SK-N-SH (cell line): ENCODE data around the gene KYAT1. TPM values are rescaled to one million over a fixed set of nuclear protein-coding genes. Genes with fewer than 3 reads are reported as not detected.

Source experiments
- CTCF ChIA-PET: fragments of 300-600, 350-600 bp; formaldehyde crosslinking; extraction: SDS; loops from one replicate; lab custom pipeline; 2021; lab: Yijun Ruan, JAX
- POLR2A ChIA-PET: fragments of 350-600 bp; sonication (Branson Sonifier 250); formaldehyde crosslinking; extraction: SDS; loops from one replicate; lab custom pipeline; 2020; ENCODE audit warnings: antibody characterized with exemption, inconsistent platforms; lab: Yijun Ruan, JAX
- DNase-seq: peaks from one replicate; pipeline ENCODE4 v3.0.0; 2012
- H2AFZ ChIP-seq: fragments of 200-600 bp; sonication (generic); 2 replicates; pipeline ENCODE4 v1.8.1; 2016; ENCODE audit warnings: antibody characterized with exemption, mild to moderate bottlenecking, low read depth
- H3F3A ChIP-seq: fragments of 200-600 bp; sonication (generic); replicated peaks from 2 replicates; pipeline ENCODE3; 2016; ENCODE audit warnings: antibody characterized with exemption, mild to moderate bottlenecking; ENCODE audit not compliant: insufficient read depth
- H3K27ac ChIP-seq, 2 experiments: fragments of 200-500 bp in 1 of 2; fragments of 200-600 bp in 1 of 2; sonication (Bioruptor generic) in 1 of 2; sonication (generic), shearing (Covaris generic) in 1 of 2; 2 replicates each; pipeline versions ENCODE4 v1.5.1 to v1.6.1; 2014 to 2016; ENCODE audit warnings: low read depth in 2 of 2, inconsistent platforms in 1 of 2, low read length in 1 of 2, mild to moderate bottlenecking in 1 of 2, mixed read lengths in 1 of 2
- H3K27me3 ChIP-seq: fragments of 200-600 bp; sonication (generic), shearing (Covaris generic); 2 replicates; pipeline ENCODE4 v1.6.1; 2016; ENCODE audit warnings: mixed run types; ENCODE audit not compliant: insufficient read depth
- H3K36me3 ChIP-seq, 2 experiments: fragments of 200-500 bp in 1 of 2; fragments of 200-600 bp in 1 of 2; sonication (Bioruptor generic) in 1 of 2; sonication (generic) in 1 of 2; replicated peaks in 1 of 2; 2 replicates each; pipeline versions ENCODE3 to v1.5.1; 2014 to 2016; ENCODE audit warnings: low read length in 1 of 2, mild to moderate bottlenecking in 1 of 2; ENCODE audit not compliant: insufficient read depth in 2 of 2, control insufficient read depth in 1 of 2
- H3K4me1 ChIP-seq, 2 experiments: fragments of 200-500 bp in 1 of 2; fragments of 200-600 bp in 1 of 2; sonication (Bioruptor generic) in 1 of 2; sonication (generic), shearing (Covaris generic) in 1 of 2; 2 replicates each; pipeline versions ENCODE4 v1.5.1 to v1.6.1; 2014 to 2016; ENCODE audit warnings: low read depth in 1 of 2, low read length in 1 of 2, mixed run types in 1 of 2; ENCODE audit not compliant: insufficient read depth in 2 of 2, control insufficient read depth in 1 of 2
- H3K4me2 ChIP-seq: fragments of 200-600 bp; sonication (generic), shearing (Covaris generic); 2 replicates; pipeline ENCODE4 v1.6.1; 2017; ENCODE audit warnings: mixed run types
- H3K4me3 ChIP-seq, 2 experiments: fragments of 200-500 bp in 1 of 2; fragments of 200-600 bp in 1 of 2; sonication (Bioruptor generic) in 1 of 2; sonication (generic), shearing (Covaris generic) in 1 of 2; 2 replicates each; pipeline versions ENCODE4 v1.5.1 to v1.8.1; 2014 to 2016; ENCODE audit warnings: low read depth in 2 of 2, inconsistent platforms in 1 of 2, low read length in 1 of 2, mild to moderate bottlenecking in 1 of 2, mixed read lengths in 1 of 2, moderate library complexity in 1 of 2
- H3K79me2 ChIP-seq: fragments of 200-600 bp; sonication (generic); 2 replicates; pipeline ENCODE4 v1.8.1; 2017; ENCODE audit warnings: mild to moderate bottlenecking; ENCODE audit not compliant: insufficient read depth
- H3K9ac ChIP-seq: fragments of 200-600 bp; sonication (generic); 2 replicates; pipeline ENCODE4 v1.6.1; 2017; ENCODE audit warnings: mixed run types
- H3K9me2 ChIP-seq: fragments of 200-600 bp; sonication (generic); 2 replicates; pipeline ENCODE4 v1.6.1; 2017; ENCODE audit warnings: mixed run types
- H3K9me3 ChIP-seq: fragments of 200-600 bp; sonication (generic); 2 replicates; pipeline ENCODE4 v1.6.1; 2017; ENCODE audit warnings: mixed run types, mild to moderate bottlenecking, moderate library complexity
- H4K20me1 ChIP-seq: fragments of 200-600 bp; sonication (generic); 2 replicates; pipeline ENCODE4 v1.6.1; 2017; ENCODE audit warnings: mild to moderate bottlenecking, mixed run types; ENCODE audit not compliant: insufficient read depth
- ELF1 ChIP-seq: IDR thresholded peaks from 2 replicates; pipeline ENCODE4 v1.4.0; 2012
- EP300 ChIP-seq, 2 experiments: IDR thresholded peaks; 2 replicates each; pipeline versions ENCODE4 v1.4.0 to v1.6.1; 2012; ENCODE audit warnings: borderline replicate concordance in 1 of 2, low read depth in 1 of 2, low read length in 1 of 2
- FOXJ3 ChIP-seq: sonication (generic); formaldehyde crosslinking; IDR thresholded peaks from 2 replicates; pipeline ENCODE4 v1.5.1; 2020; ENCODE audit warnings: mild to moderate bottlenecking, missing genetic modification reagents
- FOXM1 ChIP-seq: IDR thresholded peaks from 2 replicates; pipeline ENCODE4 v1.4.0; 2012; ENCODE audit warnings: low read depth, mild to moderate bottlenecking
- GABPA ChIP-seq: IDR thresholded peaks from 2 replicates; pipeline ENCODE4 v1.4.0; 2012; ENCODE audit warnings: low read depth, mild to moderate bottlenecking
- MXI1 ChIP-seq: IDR thresholded peaks from 2 replicates; pipeline ENCODE4 v1.6.1; 2012; ENCODE audit warnings: mild to moderate bottlenecking, low read depth, low read length, improper control_type of control experiment
- NRF1 ChIP-seq: IDR thresholded peaks from 2 replicates; pipeline ENCODE4 v1.6.1; 2012; ENCODE audit warnings: low read depth, mild to moderate bottlenecking, low read length
- POLR2AphosphoS5 ChIP-seq: IDR thresholded peaks from 2 replicates; pipeline ENCODE4 v1.6.1; 2012; ENCODE audit warnings: low read depth, low read length
- RAD21 ChIP-seq: IDR thresholded peaks from 2 replicates; pipeline ENCODE4 v1.6.1; 2012; ENCODE audit warnings: mild to moderate bottlenecking, low read length
- RFX5 ChIP-seq: IDR thresholded peaks from 2 replicates; pipeline ENCODE4 v1.6.1; 2012; ENCODE audit warnings: mild to moderate bottlenecking, improper control_type of control experiment, low read length
- RXRA ChIP-seq: IDR thresholded peaks from 2 replicates; pipeline ENCODE4 v1.4.0; 2012; ENCODE audit warnings: low read depth, mild to moderate bottlenecking, borderline replicate concordance
- SIN3A ChIP-seq: IDR thresholded peaks from 2 replicates; pipeline ENCODE4 v1.6.1; 2012; ENCODE audit warnings: low read depth, mild to moderate bottlenecking, low read length, moderate library complexity, borderline replicate concordance
- TAF1 ChIP-seq: IDR thresholded peaks from 2 replicates; pipeline ENCODE4 v1.6.1; 2012; ENCODE audit warnings: low read depth, mild to moderate bottlenecking, low read length, moderate library complexity, borderline replicate concordance
- YY1 ChIP-seq: IDR thresholded peaks from 2 replicates; pipeline ENCODE4 v1.4.0; 2012; ENCODE audit warnings: low read depth, mild to moderate bottlenecking
- WGBS: methylation state at CpG from one replicate; pipeline ENCODE4 v1.1.6; 2017; ENCODE audit warnings: low lambda C conversion rate; 5-methylcytosine and 5-hydroxymethylcytosine counted together
- polyA plus RNA-seq, 3 experiments: library from polyadenylated mRNA; depleted of rRNA; stranded (reverse); fragments of >200 nt; gene quantifications; 2 replicates each; pipeline ENCODE4 v1.2.3, GENCODE V29; 2012
- TF ChIP-seq, protein P1 (sequence below): fragments of 150-350 bp; IDR thresholded peaks from 2 replicates; pipeline ENCODE4 v1.6.1; 2017; ENCODE audit warnings: antibody characterized with exemption, low read length, low read depth, borderline replicate concordance
- TF ChIP-seq, protein P2 (sequence below): IDR thresholded peaks from 2 replicates; pipeline ENCODE4 v1.6.1; 2012; ENCODE audit warnings: mild to moderate bottlenecking, low read depth, low read length, moderate library complexity
- TF ChIP-seq, protein P3 (sequence below): IDR thresholded peaks from 2 replicates; pipeline ENCODE4 v1.4.0; 2012; ENCODE audit warnings: low read depth, borderline replicate concordance
- TF ChIP-seq, protein P4 (sequence below): IDR thresholded peaks from 2 replicates; pipeline ENCODE4 v1.4.0; 2012; ENCODE audit warnings: low read depth
- TF ChIP-seq, protein P5 (sequence below): IDR thresholded peaks from 2 replicates; pipeline ENCODE4; 2012

Gene KYAT1
- polyA plus RNA-seq, 1 of the 3 experiments (the other 2 are of a cell fraction), result 9.4 TPM

DNA sequence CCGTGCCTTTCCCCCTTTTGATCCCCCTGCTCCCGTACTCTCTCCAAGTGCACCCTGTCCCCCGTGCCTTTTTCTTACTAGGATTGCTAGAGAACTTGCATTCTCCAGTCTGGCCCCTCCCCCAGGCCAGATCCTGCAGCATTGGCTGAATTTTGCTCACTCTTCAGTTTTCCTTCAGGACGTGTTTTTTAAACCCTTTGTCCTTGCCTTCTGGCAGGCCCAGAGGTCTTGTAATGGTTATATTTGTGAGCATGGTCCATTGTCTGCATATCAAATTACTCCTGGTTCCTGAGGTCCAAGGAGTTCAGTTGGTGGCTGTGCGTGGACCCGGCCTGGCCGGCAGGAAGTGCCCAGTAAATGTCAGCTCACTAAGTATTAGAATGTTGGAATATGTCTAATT is 94.1 kb downstream of the KYAT1 start (continued):
- TF ChIP-seq, protein P1, sequence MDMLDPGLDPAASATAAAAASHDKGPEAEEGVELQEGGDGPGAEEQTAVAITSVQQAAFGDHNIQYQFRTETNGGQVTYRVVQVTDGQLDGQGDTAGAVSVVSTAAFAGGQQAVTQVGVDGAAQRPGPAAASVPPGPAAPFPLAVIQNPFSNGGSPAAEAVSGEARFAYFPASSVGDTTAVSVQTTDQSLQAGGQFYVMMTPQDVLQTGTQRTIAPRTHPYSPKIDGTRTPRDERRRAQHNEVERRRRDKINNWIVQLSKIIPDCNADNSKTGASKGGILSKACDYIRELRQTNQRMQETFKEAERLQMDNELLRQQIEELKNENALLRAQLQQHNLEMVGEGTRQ, result no peak
- TF ChIP-seq YY1, result no peak

DNA sequence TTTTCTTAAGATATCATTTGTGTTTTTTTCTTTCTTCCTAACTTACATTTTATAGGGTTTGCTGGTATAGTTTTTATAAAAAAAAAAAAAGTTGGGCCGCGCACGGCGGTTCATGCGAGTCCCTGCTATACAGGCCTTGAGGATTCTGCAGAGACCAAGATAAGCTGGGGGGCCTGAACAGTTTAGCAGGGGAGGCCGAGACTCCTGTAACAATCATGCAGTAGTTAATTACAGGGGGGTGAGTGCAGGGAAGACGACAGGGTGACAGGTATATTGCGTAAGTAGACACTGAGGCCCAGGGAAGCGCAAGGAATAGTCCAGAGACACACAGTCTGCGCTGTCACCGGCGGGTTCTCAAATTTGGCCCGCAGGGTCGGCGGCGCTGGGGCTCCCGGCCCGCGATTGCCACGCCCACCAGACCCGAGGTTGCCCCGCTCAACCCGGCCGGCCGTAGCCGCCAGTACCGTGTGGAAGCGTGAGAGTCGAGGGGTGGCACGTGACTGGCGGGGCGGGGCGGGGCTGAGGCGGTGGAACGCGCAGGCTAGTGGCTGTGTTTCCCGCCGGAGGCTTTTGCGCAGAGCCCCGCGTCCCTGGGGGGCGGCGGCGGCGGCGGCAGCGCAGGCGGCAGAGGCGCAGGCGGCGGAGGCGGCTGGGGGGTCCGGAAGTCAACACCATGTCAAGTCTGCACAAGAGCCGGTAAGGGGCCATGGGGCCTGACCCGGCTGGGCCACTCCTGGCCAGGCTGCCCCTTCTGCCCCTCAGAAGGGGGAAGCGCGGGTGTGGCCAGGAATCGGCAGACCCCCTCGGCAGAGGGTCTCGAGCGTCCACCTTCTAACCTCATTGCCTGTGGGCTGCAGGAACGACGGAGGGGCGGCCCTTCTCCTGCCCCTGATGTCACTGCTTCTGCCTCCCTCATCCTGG is 94.8 kb downstream of the KYAT1 start, which contains the start of gene TBC1D13:
TBC1D13 (plus strand) TSS at position 573 of the 921 bp plus-strand sequence; CDS start at position 674, 101 bp downstream.
- CTCF ChIA-PET, result interaction anchor here (1.2 kb wide), 1 partner anchor 53 kb away, joined by 3 read pairs; no protein-coding TSS in a partner anchor
- H3K27me3 ChIP-seq, result no peaks in the 10 kb centered on the region
- peak within 1 kb of the TSS; percentile 93 for H2AFZ ChIP-seq
- peak within 1 kb of the TSS; percentile 75 for H3K9ac ChIP-seq
- TF ChIP-seq, protein P2, sequence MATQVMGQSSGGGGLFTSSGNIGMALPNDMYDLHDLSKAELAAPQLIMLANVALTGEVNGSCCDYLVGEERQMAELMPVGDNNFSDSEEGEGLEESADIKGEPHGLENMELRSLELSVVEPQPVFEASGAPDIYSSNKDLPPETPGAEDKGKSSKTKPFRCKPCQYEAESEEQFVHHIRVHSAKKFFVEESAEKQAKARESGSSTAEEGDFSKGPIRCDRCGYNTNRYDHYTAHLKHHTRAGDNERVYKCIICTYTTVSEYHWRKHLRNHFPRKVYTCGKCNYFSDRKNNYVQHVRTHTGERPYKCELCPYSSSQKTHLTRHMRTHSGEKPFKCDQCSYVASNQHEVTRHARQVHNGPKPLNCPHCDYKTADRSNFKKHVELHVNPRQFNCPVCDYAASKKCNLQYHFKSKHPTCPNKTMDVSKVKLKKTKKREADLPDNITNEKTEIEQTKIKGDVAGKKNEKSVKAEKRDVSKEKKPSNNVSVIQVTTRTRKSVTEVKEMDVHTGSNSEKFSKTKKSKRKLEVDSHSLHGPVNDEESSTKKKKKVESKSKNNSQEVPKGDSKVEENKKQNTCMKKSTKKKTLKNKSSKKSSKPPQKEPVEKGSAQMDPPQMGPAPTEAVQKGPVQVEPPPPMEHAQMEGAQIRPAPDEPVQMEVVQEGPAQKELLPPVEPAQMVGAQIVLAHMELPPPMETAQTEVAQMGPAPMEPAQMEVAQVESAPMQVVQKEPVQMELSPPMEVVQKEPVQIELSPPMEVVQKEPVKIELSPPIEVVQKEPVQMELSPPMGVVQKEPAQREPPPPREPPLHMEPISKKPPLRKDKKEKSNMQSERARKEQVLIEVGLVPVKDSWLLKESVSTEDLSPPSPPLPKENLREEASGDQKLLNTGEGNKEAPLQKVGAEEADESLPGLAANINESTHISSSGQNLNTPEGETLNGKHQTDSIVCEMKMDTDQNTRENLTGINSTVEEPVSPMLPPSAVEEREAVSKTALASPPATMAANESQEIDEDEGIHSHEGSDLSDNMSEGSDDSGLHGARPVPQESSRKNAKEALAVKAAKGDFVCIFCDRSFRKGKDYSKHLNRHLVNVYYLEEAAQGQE, result 0 out of 2 replicates have a peak, but pooled peaks have one; percentile 37
- peak in 1 of 2 experiments; percentile 79; a peak in 1 of 4 replicates for TF ChIP-seq EP300 (IDR thresholded peaks at IDR 0.05; ENCODE audit: borderline replicate concordance in 1 of 2, low read depth in 1 of 2, low read length in 1 of 2)
- no peak for TF ChIP-seq ELF1
- no peak for TF ChIP-seq RFX5
- TF ChIP-seq, protein P3, sequence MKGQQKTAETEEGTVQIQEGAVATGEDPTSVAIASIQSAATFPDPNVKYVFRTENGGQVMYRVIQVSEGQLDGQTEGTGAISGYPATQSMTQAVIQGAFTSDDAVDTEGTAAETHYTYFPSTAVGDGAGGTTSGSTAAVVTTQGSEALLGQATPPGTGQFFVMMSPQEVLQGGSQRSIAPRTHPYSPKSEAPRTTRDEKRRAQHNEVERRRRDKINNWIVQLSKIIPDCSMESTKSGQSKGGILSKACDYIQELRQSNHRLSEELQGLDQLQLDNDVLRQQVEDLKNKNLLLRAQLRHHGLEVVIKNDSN, result peak; percentile 96
- TF ChIP-seq GABPA, result peak; percentile 70
- TF ChIP-seq, protein P4, sequence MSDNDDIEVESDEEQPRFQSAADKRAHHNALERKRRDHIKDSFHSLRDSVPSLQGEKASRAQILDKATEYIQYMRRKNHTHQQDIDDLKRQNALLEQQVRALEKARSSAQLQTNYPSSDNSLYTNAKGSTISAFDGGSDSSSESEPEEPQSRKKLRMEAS, result peak; percentile 97
- TF ChIP-seq, protein P5, sequence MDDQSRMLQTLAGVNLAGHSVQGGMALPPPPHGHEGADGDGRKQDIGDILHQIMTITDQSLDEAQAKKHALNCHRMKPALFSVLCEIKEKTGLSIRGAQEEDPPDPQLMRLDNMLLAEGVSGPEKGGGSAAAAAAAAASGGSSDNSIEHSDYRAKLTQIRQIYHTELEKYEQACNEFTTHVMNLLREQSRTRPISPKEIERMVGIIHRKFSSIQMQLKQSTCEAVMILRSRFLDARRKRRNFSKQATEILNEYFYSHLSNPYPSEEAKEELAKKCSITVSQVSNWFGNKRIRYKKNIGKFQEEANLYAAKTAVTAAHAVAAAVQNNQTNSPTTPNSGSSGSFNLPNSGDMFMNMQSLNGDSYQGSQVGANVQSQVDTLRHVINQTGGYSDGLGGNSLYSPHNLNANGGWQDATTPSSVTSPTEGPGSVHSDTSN, result no peak
- no peak for TF ChIP-seq RAD21
- 0 out of 2 replicates have a peak, but pooled peaks have one; percentile 39 for TF ChIP-seq NRF1
- TF ChIP-seq FOXM1, result no peak
- peak; percentile 60 for TF ChIP-seq POLR2AphosphoS5
- TF ChIP-seq TAF1, result peak; percentile 75
- 0 out of 2 replicates have a peak, but pooled peaks have one; percentile 46 for TF ChIP-seq FOXJ3
- TF ChIP-seq MXI1, result peak; percentile 72; the same call in 1 of the 2 replicates
- no peak for TF ChIP-seq RXRA
- TF ChIP-seq SIN3A, result peak; percentile 93
- H3K9me2 ChIP-seq, result no peaks in the 10 kb centered on the region
- peaks cover 5% of the 10 kb centered on the region for H3F3A ChIP-seq
- no peaks in the 10 kb centered on the region for H4K20me1 ChIP-seq
- H3K79me2 ChIP-seq, result peaks cover 28% of the 10 kb centered on the region
- peaks cover 0 to 10% of the 10 kb centered on the region in 2 experiments; a peak in 1 of 4 replicates for H3K4me1 ChIP-seq
- WGBS, result 30% methylated on average over 22 of the region's 64 CpGs
- no peaks in the 10 kb centered on the region for H3K9me3 ChIP-seq
- POLR2A ChIA-PET, result no interaction called here
- H3K36me3 ChIP-seq, result peaks cover 0 to 15% of the 10 kb centered on the region in 2 experiments
- peak within 1 kb of the TSS; percentile 74 to 93 for H3K4me3 ChIP-seq
- H3K27ac ChIP-seq, result peak within 1 kb of the TSS; percentile 48 to 56; a peak in 2 of 4 replicates
- peak within 1 kb of the TSS; percentile 91 for H3K4me2 ChIP-seq
- peak; percentile 98 for DNase-seq
